K562 (cell line): ENCODE results near the gene UPK2. TPM values are rescaled to one million over a fixed set of nuclear protein-coding genes. Genes with fewer than 3 reads are reported as not detected.

Experiments
- BRD4 ChIP-seq: fragments of 200-600 bp; sonication (generic); IDR thresholded peaks from 2 replicates; pipeline ENCODE4 v1.6.1; 2017; ENCODE audit warnings: inconsistent platforms
- CREB1 ChIP-seq, 2 experiments: sonication (generic) in 1 of 2; formaldehyde crosslinking in 1 of 2; IDR thresholded peaks; 2 replicates each; pipeline versions ENCODE4 v1.6.1 to v1.8.0; 2012 to 2022; ENCODE audit warnings: inconsistent platforms in 1 of 2, mild to moderate bottlenecking in 1 of 2, missing genetic modification reagents in 1 of 2, moderate library complexity in 1 of 2
- CUX1 ChIP-seq: fragments of 200-800 bp; sonication (Bioruptor generic); IDR thresholded peaks from 2 replicates; pipeline ENCODE4 v1.6.1; 2016; ENCODE audit warnings: missing genetic modification characterization, missing compliant biosample characterization
- HDAC2 ChIP-seq: fragments of 450-650 bp; IDR thresholded peaks from 2 replicates; pipeline ENCODE4 v1.6.1; 2016; ENCODE audit warnings: mild to moderate bottlenecking
- HLTF ChIP-seq: fragments of 450-650 bp; IDR thresholded peaks from 2 replicates; pipeline ENCODE4 v1.6.1; 2016
- MAFK ChIP-seq: IDR thresholded peaks from 2 replicates; pipeline ENCODE4 v1.6.1; 2011; ENCODE audit warnings: low read length, improper control_type of control experiment
- NFRKB ChIP-seq: fragments of 450-650 bp; IDR thresholded peaks from 2 replicates; pipeline ENCODE4 v1.6.1; 2016; ENCODE audit warnings: low read depth
- RBM34 ChIP-seq: fragments of 200-400 bp; formaldehyde crosslinking; IDR thresholded peaks from 2 replicates; pipeline ENCODE4 v1.6.1; 2018; ENCODE audit warnings: low read length, borderline replicate concordance; ENCODE audit not compliant: insufficient read depth
- SMARCA5 ChIP-seq: fragments of 450-650 bp; IDR thresholded peaks from 2 replicates; pipeline ENCODE4 v1.6.1; 2016
- STAG1 ChIP-seq: sonication (generic); formaldehyde crosslinking; IDR thresholded peaks from 2 replicates; pipeline ENCODE4 v1.5.0; 2020; ENCODE audit warnings: missing genetic modification reagents, borderline replicate concordance
- STAT6 ChIP-seq: sonication (generic); formaldehyde crosslinking; IDR thresholded peaks from 2 replicates; pipeline ENCODE4 v1.8.1; 2023; ENCODE audit warnings: mild to moderate bottlenecking, missing genetic modification reagents
- ZBTB49 ChIP-seq: sonication (generic); formaldehyde crosslinking; IDR thresholded peaks from 2 replicates; pipeline ENCODE4 v1.8.0; 2022; ENCODE audit warnings: missing genetic modification reagents, mild to moderate bottlenecking, borderline replicate concordance
- ZBTB7A ChIP-seq: IDR thresholded peaks from 2 replicates; pipeline ENCODE4 v1.6.1; 2011; ENCODE audit warnings: low read depth, mild to moderate bottlenecking, low read length, moderate library complexity, borderline replicate concordance; ENCODE audit not compliant: control insufficient read depth
- ZNF212 ChIP-seq: fragments of 450-650 bp; formaldehyde crosslinking; IDR thresholded peaks from 2 replicates; pipeline ENCODE4 v1.4.0; 2020; ENCODE audit warnings: mild to moderate bottlenecking
- ZNF655 ChIP-seq: fragments of 250-450 bp; sonication (Bioruptor Pico); IDR thresholded peaks from 2 replicates; pipeline ENCODE4 v1.5.0; 2021
- polyA plus RNA-seq, 8 experiments: library from polyadenylated mRNA; depleted of rRNA in 4 of 8; stranded (reverse) in 5 of 8; unstranded in 3 of 8; fragments of >200 nt; fragmentation: Nextera tagmentation in 2 of 8; fragmentation: Illumina TruSeq in 1 of 8; extraction: Ambion mirVana in 2 of 8; extraction: Trizol in 1 of 8; gene quantifications; 2 replicates each; pipeline versions ENCODE4 v1.2.1 to v1.2.3, GENCODE V29; 2011 to 2014; ENCODE audit warnings: inconsistent platforms in 1 of 8, missing spikeins in 1 of 8
- total RNA-seq, 7 experiments: library from RNA; depleted of rRNA in 6 of 7; stranded (reverse); fragments of >200 nt in 6 of 7; fragmentation: Illumina TruSeq in 2 of 7; extraction: Trizol in 2 of 7; gene quantifications; 2 replicates each; pipeline versions ENCODE4 v1.2.1 to v1.2.3, GENCODE V29; 2011 to 2021; ENCODE audit warnings: low replicate concordance in 1 of 7

Gene UPK2
- total and polyA plus RNA-seq, 9 of the 15 experiments (the other 6 are each of a cell fraction or from before 2014, with no cell fraction given), result not detected

- TF ChIP-seq HDAC2 (no peak), STAT6 (CRISPR knock-in tag) (0 out of 2 replicates have a peak, but pooled peaks have one; percentile 69), BRD4 (0 out of 2 replicates have a peak, but pooled peaks have one; percentile 12), HLTF (no peak), STAG1 (CRISPR knock-in tag) (no peak), ZNF212 (CRISPR knock-in tag) (no peak), CUX1 (CRISPR knock-in tag) (peak; percentile 68; the same call in 1 of the 2 replicates), ZNF655 (CRISPR knock-in tag) (no peak), ZBTB49 (CRISPR knock-in tag) (no peak), CREB1 (IDR thresholded peaks at IDR 0.05) (no peak), CREB1 (CRISPR knock-in tag; IDR thresholded peaks at IDR 0.05) (0 out of 2 replicates have a peak, but pooled peaks have one; percentile 3), ZBTB7A (peak; percentile 84; the same call in 1 of the 2 replicates), NFRKB (no peak; the same call in 1 of the 2 replicates), MAFK (no peak; the same call in 1 of the 2 replicates), SMARCA5 (peak; percentile 70), RBM34 (no peak)
Observed at GRCh38 chr11:118912742-118913410, 43.2 kb upstream of the UPK2 start (continued).
